ENCODE data around the gene NEDD4L. TPM values are rescaled to one million over a fixed set of nuclear protein-coding genes. Genes with fewer than 3 reads are reported as not detected.

NEDD4L gene
- total and polyA plus RNA-seq, 10 of the 15 experiments (the other 5 are each of a cell fraction or from before 2014, with no cell fraction given), result 7.4 to 24.0 (median 17.7) TPM

GRCh38 chr18:58291131-58291530 lies 247.1 kb downstream of the NEDD4L start (continued):
- TF ChIP-seq E4F1 (IDR thresholded peaks at IDR 0.05; ENCODE audit: borderline replicate concordance, partially characterized antibody) (no peak), ETV6 (conservative IDR thresholded peaks at IDR 0.05 in 1 of 2, IDR thresholded peaks at IDR 0.05 in 1 of 2; ENCODE audit: borderline replicate concordance in 1 of 2, low read depth in 1 of 2) (no peak), HCFC1 (IDR thresholded peaks at IDR 0.05; ENCODE audit: low read length) (no peak), RB1 (IDR thresholded peaks at IDR 0.05; ENCODE audit: borderline replicate concordance) (no peak), BCL3 (IDR thresholded peaks at IDR 0.05; ENCODE audit: borderline replicate concordance, insufficient read depth, low read depth, low read length, poor library complexity, severe bottlenecking) (no peak), E2F4 (IDR thresholded peaks at IDR 0.05; ENCODE audit: low read depth, low read length) (no peak), IKZF1 (conservative IDR thresholded peaks at IDR 0.05) (peak; percentile 23; the same call in 1 of the 2 replicates), EED (IDR thresholded peaks at IDR 0.05; ENCODE audit: low read depth) (peak; percentile 54; the same call in 1 of the 2 replicates), IKZF2 (IDR thresholded peaks at IDR 0.05) (0 out of 4 replicates have a peak, but pooled peaks of 1 of the 2 experiments have one; percentile 3), ZNF24 (IDR thresholded peaks at IDR 0.05) (no peak), NR2F1 (conservative IDR thresholded peaks at IDR 0.05) (peak; percentile 74), CHD2 (IDR thresholded peaks at IDR 0.05; ENCODE audit: borderline replicate concordance, low read depth, low read length) (no peak), ZNF384 (IDR thresholded peaks at IDR 0.05; ENCODE audit: borderline replicate concordance, low read depth, low read length) (no peak), NFYB (IDR thresholded peaks at IDR 0.05; ENCODE audit: insufficient read depth, low read depth, low read length) (no peak), STAT1 (conservative IDR thresholded peaks at IDR 0.05) (no peak), TCF7 (IDR thresholded peaks at IDR 0.05; ENCODE audit: borderline replicate concordance) (no peak), ZBTB4 (CRISPR knock-in tag; IDR thresholded peaks at IDR 0.05) (no peak), E2F8 (IDR thresholded peaks at IDR 0.05; ENCODE audit: low read depth, partially characterized antibody) (no peak), CHD4 (IDR thresholded peaks at IDR 0.05) (no peak)
